GM18511 (cell line): ENCODE results near the gene PXMP2.

Experiments used
- ATAC-seq: cut with Tn5 transposase; IDR thresholded peaks from one replicate; pipeline ENCODE4 v1.9.1; 2021; ENCODE audit warnings: mild to moderate bottlenecking, moderate library complexity; ENCODE audit not compliant: unreplicated experiment

PXMP2 gene

DNA sequence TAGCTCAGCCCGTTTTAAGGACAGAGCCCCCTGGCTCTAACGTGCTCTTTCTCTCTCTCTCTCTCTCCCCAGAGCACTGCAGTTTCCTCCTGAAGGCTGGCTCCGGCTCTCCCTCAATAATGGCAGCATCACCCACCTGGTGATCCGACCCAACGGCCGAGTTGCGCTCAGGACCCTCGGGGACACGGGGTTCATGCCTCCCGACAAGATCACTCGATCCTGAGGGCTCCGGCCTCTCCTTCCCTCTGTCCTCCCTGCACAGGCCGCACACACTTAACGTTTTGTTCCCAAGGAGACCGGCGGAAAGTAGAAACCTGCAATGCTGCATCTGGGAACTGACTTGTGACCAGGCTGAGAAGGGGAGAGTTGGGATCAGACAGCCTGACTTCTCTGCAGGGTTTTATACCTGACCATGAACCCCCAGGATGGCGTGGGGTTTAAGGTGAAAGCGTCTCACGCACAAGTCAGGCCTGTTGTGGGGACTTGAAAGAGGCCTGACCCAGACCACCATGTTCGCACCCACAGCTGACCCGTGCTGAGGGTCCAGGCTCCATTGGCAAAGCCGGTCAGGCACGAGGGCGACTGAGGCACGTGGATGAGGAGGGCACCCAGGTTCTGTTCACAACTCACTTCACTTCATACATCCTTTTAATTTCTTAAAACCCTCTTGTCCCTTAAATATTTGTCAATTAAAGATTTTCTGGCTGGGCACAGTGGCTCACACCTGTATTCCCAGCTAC lies 33.4 kb downstream of the PXMP2 start:
- no peak for ATAC-seq

DNA sequence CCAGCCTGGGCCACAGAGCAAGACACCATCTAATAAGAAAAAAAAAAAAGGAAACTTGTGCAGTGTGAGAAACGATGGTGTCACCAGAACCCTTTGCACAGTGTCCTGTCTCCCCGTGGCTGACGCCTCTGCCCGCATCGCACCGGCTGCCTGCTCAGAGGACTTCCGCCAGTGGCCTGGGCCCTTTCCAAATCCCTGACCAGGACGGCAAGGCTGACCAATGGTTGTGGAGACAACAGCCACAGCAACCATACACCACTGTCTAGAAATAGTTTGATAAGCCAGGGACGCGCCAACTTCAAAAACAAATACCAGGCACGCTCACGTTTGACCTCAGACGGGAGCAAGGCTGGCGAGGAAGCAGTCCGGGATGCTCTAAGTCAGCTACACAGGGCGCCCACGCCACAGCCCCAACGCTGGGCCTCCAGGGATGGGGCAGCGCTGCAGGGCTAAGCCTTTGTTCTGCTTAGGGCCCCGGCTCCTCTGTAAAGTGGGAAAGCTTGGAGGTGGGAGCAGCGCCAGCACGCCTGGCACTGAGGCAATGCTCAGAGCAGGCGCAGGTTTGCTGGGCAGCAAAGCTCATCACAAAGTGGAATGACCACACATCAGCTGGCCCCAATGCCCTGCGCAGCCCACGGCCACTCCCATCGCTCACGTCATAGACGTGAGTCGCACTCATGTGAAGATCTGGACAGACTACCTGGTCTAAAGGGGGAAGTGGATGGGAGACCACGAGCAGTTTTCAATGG lies 35.8 kb downstream of the PXMP2 start:
- no peak for ATAC-seq

DNA sequence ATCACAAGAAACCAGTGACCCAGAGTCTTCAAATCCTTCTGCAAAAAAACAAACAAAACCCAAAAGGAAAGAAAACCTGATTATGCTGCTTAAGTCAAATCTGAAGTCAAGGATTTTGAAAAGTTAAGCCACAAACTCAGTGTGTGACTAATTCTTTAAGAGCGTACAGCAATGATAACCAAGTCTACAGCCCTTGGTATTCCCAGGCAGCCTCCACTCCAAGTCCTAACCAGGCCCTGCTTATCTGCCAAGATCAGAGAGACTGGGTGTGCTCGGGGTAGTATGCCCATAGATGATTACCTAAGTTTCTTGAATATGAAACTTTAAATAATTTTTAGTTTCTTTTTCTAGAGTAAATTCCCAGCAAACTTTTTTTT lies 36.4 kb downstream of the PXMP2 start:
- ATAC-seq, result no peak

DNA sequence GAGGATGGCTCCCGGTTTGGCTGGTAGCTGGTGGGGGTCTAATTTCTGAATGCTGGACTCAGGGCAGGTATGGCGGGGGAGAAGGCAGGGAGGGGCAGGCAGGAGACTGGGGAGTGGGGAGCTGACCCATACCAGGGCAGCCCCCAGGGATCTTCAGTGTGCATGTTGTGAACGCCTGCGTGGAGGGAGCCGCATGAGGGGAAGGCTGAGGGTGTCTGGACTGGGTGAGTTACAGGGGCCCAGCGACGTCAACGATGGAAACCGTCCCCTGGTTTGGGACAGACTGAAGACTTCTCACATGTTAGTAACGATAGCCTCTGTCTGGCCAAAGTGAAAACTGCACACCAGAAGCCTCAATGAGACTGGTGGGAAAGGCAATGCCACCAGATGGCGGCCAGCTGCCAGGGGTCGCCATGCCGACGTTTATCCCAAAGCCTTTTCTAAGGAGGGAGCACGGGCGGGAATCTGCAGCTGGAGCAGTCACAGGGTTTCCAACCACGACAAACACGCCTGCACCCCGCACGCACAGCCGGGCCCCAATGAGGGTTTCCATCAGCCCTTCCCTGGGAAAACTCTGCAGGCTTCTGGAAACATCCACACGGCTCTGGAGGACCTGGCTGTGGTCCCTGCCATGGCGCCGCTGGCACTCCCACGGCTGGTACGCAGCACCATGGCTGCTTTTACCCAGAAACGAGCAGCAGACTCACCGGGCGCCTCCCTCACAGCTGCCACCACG lies 37.3 kb downstream of the PXMP2 start:
- ATAC-seq, result no peak

DNA sequence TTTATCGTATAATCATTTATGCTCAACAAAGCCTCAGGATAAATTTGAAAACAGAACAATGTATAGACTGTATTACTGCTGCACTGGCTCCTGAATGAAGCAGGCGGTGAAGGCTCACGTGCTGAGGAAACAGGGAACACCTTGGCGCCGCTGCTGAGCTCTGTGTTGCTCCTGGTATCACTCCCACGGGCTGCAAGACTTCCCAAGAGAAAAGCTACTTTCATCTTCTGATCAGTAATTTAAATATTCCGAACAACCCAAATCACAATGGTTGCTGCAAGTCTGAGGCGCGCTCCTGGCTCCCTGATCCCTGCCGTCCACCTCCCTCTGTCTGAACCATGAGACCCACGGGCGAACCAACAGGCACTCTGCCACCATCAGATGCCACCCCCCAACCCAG lies 39.0 kb downstream of the PXMP2 start:
- no peak for ATAC-seq

DNA sequence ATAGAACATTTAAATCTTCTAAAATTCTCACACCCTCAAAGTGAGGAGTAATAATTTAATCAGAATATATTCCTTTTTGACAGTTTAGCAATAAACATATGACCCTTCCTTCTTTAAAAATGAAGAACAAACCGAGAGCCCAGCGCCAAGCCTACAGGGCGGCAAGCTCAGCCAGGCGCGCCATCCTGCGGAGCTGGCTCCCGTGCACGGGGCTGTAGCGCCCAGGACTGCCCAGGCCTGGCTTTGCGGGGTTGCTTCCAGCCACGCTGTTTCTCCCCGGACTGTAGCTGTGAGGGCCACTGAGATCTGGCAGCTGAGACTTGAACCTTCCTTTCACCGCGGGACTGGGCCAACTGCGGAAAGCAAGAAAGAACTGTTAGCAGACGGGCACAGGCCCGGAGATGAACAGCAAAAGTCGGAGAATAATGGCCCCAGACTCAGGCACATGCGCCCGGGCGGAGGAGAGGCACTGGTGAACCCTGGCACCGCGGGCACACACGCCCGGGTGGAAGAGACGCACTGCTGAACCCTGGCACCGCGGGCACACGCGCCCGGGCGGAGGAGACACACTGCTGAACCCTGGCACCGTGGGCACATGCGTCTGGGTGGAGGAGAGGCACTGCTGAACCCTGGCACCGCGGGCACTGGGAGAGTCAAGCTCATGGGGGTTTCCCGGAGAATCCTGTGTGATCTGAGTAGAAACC lies 39.9 kb downstream of the PXMP2 start:
- no peak for ATAC-seq

DNA sequence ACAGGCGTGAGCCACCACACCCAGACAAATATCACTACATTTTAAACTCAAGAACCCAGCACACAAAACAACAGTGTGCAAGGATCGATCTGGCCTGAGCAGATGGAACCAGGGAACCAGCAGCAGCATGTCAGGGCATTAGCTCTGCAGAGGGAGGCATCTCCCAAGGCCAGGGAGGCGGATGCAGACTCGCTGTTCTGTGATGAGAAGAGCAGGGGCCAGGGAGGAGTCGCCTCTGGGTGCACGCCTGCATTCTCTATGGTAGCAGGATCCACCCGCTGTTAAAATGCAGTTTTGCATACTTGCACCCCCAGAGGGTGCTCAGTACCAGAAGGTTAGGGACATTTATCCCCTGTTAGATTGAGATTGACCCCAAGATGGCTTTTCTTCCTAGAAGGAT lies 41.1 kb downstream of the PXMP2 start:
- ATAC-seq, result no peak

DNA sequence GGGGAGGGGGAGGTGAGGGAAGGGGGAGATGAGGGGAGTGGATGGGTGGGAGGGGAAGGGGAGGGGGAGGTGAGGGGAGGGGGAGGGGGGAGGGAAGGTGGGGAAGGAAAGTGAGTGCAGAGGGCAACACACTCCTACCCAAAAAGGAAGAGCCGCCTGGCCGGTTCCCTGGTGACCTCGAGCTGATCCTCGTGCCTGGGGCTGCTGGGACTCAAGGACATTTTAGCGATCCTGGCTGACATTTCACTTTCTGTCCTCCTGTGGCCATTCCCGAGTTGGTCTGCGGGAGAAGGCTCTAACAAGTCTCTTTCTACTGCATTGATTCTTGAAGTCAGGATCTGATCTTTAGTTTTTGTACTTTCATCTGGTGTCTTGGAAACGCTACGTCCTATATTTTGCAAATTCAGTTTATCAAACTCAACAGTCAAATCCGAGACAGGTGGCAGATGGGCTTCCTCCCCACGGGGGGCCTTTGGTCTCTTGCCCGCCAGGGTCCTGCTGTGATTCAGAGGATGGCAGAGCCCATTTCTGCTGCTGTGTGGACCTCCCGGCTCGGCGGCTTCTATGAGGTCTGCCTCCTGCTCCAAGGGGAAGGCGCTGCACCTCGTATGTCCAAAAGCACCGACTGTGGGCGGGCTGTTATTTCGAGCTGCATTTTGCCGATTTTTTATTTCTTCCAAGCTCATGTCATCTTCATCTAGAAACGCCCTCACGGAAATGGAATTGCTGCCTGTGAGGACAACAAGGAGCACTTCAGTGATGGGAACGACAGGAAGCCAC lies 42.3 kb downstream of the PXMP2 start:
- no peak for ATAC-seq

DNA sequence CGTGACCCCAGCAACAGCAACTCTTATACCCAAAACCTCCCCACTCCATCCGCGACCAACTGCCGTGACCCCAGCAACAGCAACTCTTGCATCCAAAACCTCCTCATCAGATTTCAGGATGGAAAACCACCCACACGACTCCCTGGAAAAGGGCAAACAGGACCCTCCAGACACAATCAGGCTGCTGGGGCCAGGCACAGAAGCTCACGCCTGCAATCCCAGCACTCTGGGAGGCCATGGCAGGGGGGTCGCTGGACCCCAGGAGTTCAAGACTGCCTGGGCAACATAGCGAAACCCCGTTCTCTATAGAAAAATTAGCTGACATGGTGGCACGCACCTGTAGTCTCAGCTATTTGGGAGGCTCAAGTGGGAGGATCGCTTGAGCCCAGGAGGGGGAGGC lies 43.0 kb downstream of the PXMP2 start:
- no peak for ATAC-seq

DNA sequence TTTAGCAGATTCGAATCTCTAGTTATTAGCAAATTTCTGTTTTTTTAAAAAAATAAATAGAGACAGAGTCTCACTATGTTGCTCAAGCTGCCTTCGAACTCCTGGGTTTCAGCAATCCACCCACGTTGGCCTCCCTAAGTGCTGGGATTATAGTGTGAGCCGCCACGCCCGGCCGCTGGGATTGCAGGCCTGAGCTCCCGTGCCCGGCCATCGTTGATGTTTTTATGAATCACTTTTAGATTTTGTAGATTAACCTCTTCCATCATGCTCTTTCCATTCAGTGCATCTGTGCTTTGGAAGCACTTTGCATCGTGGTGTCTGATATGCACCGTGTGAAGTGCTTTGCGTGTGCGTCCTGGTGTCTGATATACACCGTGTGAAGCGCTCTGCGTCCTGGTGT lies 44.2 kb downstream of the PXMP2 start:
- no peak for ATAC-seq

DNA sequence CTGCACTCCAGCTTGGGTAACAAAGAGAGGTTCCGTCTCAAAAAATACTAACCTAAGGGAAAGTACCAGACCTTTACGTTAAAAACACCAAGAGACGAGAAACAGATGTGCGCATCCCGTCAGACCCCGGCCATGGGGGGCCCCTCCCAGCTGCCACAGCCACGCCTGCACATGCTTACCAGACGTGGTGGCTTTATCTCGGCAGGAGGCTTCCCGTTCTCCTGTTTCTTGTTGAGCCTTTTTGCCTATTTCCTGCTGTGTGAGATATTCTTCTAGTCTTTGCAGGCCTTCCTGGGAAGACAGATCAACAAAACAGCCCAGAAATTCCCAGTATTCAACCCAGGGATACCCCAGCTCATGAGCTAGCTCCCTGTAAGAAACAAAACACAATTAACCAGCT lies 46.8 kb downstream of the PXMP2 start:
- ATAC-seq, result no peak

DNA sequence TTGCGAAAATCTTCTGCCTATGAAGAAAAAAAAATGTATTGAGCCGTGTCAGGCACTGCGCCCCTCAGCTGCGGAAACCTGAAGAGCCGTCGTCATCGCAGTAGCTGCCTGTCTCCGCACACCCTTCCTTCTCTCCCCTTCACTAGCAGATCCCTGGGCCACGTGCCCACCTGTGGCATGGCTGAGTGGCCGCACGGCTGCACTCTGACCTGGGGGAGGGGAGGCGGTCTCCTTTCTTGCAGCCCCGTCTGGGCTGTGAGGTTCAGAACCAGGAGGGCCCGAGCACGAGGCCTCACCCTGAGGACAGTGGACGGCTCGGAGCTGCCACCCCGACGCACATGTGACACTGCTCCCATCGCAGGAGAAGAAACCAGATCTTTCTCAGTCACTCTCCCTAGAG lies 48.1 kb downstream of the PXMP2 start:
- ATAC-seq, result no peak

DNA sequence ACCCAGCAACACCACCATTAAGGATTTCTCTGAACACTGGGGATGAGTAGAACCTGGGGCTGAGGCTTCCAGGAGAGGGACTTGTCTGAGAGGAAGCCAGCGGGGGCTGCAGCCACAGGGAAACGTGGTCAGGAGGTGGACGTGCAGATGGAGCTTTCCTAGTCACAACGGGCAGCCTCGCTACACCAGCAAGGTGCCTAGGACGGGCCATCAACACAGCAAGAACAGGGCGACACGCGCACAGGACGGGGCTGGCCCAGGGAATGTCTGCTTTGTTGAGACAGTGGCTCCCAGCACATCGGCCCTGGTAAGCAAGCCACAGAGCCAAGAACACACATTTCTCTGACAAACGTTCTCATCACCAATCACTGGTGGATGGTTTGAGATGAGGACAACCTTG lies 49.0 kb downstream of the PXMP2 start:
- ATAC-seq, result no peak

DNA sequence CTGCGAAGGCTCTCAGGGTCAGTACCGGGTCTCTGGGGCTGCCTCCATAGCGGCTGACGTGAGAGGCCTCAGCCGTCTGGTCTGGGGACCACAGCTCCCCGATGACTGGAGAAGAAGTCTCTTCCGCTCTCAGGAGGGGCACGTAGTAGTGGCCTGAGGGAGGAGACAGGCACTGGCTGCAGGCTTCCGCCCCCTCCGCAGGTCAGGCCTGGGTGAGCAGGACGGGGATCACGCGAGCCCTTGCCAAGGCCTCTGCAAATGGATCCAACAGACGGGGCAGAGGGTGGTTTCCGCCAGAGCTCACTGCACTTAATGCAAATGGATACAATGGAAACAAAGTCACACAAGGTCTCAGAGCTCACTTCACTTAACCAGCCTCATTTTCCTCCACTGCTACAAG lies 49.5 kb downstream of the PXMP2 start:
- ATAC-seq, result no peak

DNA sequence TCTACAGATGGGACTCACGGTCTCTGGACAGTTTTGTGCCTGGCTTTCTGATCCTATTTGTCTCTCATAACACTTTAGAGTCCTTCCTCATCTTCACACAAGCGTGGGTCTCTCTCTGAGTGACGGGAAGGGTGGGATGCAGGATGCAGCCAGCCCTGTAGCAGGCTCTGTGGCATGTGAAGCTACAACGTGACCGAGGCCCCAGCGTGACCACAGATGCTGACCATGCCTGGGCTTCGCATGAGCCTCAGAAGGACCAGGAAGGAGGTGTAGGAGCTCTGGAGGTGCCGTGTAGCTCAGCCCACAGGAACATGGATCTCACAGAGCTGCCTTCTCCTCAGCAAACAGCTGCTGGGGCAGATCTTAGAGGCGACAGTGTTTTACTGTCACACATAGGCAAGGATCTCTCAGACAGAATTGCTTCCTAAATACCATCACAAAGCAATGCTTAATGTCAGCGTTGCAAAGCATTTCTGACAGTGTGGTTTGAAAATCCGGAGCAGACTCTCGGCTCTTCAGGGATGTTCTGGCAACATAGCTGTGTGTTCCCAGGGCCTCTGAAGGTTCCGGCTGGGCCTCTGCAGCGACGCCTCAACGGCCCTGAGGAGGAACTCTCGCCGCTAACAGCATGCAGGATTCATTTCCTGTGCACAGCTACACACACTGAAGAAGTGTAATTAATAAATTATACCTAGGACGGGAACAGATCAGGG lies 52.4 kb downstream of the PXMP2 start:
- ATAC-seq, result no peak

DNA sequence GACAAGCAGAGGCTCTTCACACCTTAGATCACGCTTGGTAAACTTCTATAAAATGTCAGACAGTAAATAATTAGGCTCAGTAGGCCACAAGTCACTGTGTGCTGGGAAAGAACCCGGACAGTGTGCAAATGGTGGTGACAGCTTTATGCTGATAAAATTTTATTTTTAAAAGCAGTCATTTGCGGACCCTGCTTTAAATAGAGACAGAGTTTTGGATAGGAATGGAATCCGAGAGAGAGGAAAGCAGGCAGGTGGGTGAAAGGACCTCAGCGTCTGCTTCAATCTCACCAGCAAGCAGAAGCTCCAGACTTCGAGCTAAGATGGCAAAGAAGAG lies 52.9 kb downstream of the PXMP2 start:
- ATAC-seq, result no peak

DNA sequence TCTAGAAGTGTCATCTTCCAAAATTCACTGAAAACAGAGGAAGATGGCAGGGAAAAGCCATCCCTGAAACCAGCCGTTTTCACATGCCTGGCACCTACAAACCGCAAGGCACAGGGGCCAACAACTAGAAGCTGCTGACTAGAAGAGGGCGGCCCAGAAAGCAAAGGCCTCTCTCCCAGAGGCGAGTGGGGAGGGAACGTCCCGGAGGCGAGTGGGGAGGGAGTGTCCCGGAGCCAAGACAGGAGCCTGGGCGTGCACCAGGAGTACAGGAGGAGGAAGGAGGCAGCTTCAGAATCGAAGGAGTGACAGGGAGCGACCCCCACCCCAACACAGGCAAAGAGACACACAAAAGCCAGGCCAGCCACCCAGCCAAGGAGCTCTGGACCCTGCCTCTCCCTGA lies 53.3 kb downstream of the PXMP2 start:
- ATAC-seq, result no peak

DNA sequence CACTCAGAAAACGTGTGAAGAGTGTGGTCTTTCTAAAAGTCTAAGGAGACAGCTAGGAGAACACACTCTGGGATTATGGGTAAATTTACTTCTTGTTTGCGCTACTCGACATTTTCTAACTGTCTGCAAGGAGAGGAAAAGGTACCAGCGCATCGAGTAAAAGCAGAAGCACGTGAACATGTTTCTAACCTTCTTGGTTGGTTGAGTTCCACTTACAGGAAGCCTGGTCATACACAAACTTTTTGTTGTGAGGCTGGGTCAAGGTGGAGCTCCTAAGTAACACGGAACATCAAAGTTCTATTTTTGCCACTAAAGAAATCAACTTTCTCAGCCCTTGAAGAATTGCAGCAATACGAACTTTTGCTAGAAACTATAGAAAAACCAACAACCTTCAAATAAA lies 54.2 kb downstream of the PXMP2 start:
- ATAC-seq, result no peak

DNA sequence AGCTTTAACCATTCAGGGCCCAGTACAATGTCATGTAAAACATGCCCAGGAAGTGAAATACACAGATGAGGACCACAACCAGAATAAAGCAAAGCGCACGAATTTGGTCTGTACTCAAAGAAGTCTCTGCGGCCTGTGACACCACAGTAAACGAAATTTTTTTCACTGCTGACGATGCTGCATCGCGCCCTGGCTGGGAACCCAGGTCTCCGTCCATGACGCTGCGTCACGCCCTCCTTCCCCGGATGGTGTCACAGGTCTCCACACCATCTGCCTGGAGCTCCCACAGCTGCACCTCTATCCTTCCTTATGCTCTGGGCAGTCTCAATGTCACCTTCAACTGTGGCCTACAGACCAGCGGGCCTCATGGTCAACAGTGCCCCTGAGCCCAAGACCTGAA lies 56.4 kb downstream of the PXMP2 start:
- no peak for ATAC-seq

DNA sequence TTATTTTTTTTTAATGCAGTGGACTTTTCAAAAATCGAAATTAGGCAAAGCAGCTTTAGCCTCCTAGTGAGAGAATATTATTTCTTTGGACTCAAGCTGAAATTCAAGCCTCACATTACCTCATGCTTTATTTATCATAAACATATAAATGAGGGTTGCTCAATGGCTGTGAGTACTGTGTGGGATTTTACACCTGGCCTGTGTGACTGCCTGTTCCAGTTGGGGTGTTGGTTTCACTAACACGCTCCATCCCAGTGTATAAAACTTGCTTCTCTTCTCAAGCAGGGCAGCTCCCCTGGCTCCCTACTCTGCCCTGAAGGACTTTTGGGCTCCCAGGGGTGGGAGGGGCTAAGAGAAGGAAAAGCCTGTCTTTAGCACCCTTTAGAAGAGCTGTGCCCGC lies 59.2 kb downstream of the PXMP2 start:
- no peak for ATAC-seq
